HG03066 (cell line): ENCODE measurements around the gene ATP2B2.

Experiments used
- ATAC-seq: cut with Tn5 transposase; IDR thresholded peaks from one replicate; pipeline ENCODE4 v1.9.1; 2021; ENCODE audit warnings: low read depth; ENCODE audit not compliant: unreplicated experiment

The ATP2B2 gene

DNA sequence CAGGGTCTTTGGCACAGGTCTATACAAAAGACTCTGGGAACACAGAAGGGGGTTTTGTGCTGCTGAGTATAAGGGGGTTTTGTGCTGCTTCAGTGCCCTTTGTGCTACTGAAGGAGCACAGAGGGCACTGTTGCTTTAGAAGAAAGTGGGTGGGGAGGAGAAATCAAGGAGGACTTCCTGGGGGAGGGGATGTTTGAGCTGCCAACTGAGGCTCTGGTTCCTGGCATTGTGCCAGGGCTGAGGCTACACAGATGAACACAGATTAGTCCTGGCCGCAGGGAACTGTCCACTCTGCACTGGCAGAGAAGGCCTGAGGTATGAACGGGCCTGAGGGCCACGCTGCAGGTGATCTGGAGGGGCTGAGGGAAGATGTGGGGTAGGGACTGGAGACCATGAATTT, 152.2 kb downstream of the ATP2B2 start:
- ATAC-seq, result no peak

DNA sequence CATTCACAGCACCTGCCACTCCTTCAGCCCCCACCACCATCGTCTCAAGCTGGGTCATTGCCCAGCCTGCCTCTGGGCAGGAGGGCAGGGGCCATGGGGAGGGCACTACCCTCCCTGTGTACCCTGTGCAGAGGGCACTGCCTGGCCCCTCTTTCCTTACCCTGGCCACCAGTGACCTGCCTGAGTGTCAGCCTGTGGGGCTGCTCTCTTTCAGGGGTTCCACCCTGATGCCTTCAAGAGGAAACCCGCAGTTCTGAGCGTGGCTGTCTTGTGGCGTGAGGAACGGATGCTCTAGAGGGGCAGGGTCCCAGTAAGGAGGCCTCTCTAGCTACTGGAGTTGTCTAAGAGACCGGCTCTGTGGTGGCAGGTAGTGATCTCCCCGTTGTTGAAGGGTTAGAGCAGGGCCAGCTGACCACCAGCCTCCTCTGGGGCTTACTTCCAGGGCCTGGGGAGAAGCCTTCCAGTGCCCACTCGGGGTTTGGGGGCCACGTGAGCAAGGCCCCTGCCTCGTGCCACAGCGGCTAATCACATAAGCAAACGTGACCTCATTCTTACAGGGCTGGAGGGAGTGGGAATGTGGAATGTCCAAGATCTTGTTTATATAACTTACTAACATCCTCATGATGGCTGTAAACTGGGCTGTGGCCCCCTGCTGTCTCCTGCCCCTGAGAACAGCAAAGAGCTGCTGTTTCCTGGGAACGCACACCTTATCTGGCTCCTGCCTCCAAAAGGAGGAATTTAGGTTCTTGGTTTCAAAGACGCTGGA, 153.1 kb downstream of the ATP2B2 start:
- ATAC-seq, result no peak

DNA sequence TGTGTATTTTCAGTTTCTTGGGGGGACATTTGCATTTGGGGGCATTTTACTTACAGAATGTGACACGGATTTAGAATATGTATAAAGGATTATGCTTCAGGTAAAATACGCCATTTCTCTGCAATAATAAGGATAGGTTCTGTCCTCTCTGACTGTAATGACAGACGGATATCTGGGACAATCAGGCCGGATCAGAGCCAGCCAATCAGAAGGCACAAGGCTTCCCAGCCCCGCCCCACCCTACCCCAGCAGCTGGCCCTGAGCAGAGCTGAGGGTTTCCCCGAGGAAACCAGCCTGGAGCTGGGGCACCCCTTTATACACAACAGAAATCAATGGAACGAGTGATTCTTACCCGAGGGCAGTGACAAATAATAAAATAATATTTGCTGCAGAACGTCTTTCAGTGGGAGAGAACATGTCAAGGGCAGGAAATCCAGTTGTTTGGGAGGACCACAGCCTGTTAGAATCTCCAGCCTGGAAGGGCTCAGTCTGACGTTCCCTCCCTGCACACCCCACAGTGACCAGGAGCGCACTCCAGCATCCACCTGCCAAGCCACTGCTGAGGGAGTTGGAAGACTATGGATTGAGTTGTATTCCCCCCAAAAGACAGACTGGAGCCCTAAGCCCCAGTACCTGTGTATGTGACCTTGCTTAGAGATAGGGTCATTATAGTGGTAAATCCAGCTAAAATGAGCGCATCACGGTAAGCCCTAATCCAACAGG, 154.2 kb downstream of the ATP2B2 start:
- ATAC-seq, result no peak

- ATAC-seq, result no peak
Measured at GRCh38 chr3:10350324-10350985, 154.9 kb downstream of the ATP2B2 start.

DNA sequence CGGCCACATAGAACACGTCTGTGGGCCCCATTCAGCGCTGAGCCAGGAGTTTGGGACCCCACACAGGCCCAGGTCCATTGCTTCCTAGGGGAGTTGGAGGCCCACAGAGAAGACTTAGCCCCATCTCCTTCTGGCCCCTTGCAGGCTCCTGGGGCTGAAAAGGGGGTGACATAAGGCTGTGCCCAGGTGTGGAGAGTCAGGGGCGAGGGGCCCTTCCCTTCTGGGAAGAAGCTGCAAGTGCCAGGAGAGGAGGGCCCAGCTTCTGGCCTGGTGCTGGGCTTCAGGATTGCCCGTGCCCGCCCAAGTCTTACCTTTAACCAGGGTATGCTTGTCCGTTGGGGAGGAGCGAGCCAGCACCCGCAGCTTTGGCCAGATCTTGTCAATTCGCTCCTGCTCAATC, 155.6 kb downstream of the ATP2B2 start:
- no peak for ATAC-seq

GRCh38 chr3:10348404-10348721, 157.0 kb downstream of the ATP2B2 start:
- no peak for ATAC-seq

- ATAC-seq, result no peak
Measured at GRCh38 chr3:10347648-10348403, 157.6 kb downstream of the ATP2B2 start.

DNA sequence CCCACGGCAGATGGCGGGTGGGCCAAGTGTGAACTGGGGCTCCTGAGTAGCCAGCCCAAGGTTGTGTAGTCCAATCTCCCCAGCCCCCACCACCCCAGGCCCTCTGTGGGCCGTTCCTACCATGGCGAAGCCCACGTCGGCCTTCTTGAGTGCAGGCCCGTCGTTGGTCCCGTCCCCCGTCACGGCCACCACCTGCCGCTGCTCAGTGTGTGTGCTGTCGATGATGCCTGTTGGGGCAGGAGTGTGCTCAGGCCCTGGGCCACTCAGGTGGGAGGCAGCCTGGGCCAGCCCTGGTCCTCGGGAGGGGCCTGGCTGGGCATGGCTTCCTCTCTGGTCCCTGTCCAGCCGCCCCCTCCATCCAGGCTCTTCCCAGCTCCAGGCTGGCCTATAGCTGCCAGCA, 159.5 kb downstream of the ATP2B2 start:
- no peak for ATAC-seq

GRCh38 chr3:10344944-10345575, 160.3 kb downstream of the ATP2B2 start:
- no peak for ATAC-seq

DNA sequence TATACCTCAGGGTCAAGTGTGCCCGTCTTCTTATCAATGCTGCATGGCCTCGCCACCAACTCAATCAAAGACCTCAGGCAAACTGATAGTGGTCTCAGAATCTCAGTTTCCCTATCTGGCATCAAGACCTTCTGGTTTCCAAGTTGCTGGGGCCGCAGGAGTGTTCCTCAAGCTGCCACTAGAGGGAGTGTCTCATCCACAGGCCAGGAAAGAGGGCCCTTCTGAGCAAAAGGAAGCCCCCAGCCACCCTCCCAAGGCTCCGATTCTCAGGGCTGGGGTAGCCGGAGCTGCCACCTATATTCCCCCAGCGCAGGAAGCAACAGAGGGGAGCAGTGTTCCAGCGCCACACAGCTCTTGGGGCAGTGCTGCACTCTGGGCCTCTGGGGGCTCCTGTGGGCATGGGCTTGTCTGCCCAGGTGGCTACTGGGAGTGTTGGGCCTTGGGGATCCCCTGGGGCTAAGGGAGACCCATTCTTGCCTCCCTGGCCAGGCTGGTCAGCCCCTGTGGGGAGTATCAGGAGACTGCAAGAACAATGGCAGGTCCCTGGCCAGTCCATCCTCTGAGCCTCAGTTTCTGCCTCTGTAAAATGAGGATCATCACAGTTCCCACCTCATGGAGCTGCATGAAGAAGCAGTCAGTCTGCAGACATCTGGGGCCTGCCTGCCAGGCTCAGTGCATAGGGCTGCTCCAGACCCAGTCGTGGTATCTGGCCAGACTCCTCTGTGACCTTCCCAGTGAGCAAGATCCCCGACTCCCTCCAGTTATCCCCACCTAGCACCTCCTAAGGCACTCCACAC, 161.0 kb downstream of the ATP2B2 start:
- no peak for ATAC-seq

GRCh38 chr3:10343526-10343925, 161.9 kb downstream of the ATP2B2 start:
- ATAC-seq, result no peak

- no peak for ATAC-seq
Measured at GRCh38 chr3:10342781-10343180, 162.6 kb downstream of the ATP2B2 start.

DNA sequence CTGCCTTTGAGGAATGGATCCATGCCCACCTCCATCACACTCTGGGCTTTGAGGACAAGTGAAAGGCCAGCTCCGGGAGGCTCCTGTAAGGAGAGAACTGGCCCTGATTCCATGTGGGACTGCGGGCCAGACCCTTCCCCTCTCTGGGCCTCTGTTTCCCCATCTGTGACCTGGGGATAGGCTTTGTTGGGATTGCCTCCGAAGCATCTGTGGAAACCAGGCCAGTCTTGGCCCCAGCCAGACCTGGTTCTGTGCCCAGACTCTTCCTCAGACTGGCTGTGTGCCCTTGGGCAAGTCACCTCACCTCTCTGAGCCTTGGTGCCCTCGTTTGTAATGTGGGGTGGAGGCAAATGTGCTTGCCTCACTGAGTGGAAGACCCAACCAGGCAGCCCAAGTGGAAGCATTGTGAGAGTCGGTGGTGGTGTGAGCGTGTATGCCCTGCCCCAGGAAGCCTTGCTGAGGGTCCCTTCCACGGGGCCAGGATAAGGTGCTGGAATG, 163.4 kb downstream of the ATP2B2 start:
- no peak for ATAC-seq

DNA sequence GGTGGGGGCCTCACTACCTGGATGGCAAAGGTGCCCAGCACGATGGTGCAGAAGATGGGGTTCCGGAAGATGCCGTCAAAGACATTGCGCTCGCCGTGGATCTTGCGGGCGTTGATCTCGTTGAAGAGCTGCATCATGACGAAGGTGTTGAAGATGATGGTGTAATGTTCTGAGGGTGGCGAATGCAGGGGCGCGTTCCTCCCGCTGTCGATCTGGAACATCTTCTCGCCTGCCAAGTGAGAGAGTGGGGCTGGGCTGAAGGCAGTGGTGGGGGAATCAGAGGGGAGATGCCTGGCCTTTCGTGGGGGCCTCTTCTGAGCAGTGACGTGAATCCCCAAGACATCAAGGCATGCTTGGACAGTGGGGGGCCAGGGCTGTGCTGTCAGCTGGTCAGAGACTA, 164.9 kb downstream of the ATP2B2 start:
- no peak for ATAC-seq

- no peak for ATAC-seq
Measured at GRCh38 chr3:10340046-10340445, 165.3 kb downstream of the ATP2B2 start.

DNA sequence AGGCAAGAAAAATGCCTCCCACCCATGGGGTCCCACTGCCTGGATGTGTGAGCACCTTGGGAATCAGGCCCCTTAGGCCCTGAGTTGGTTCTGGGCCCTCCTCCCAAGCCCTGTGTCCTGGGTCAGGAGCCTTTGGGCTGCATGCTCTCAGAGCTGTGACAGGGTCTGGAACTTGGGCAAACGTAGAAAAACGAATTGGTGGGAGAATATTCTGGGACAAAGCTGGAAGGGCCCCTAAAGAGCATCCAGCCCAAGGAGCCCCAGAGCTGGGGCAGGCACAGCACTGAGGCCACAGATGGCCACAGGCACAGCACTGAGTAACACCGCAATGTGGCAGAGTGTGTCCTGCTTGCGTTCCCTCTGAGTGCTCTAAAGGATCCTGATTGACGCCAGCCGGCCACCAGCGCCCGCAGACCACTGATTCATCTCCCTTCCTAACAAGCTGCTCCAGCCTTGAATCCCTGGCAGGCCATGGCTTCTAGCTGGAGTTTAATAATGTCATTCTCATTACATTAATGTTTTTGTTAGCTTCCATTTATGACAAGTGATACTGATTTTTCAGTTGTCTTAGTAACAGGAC, 165.9 kb downstream of the ATP2B2 start:
- ATAC-seq, result no peak

GRCh38 chr3:10338591-10339353, 166.6 kb downstream of the ATP2B2 start:
- no peak for ATAC-seq

DNA sequence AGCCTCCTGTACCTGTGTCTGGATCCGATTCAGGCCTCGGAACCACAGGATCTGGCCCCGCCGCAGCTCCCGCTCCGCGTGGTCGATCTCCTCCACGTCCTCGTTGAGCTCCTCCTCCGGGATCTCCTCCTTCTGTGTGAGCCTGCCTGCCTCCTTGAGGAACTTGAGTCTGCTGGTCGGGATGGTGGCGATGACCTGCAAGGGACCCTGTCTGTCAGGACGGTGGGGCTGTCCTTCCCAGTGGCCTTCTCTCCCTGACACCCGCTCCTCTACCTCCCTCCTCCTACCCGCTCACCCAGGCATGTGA, 167.3 kb downstream of the ATP2B2 start:
- no peak for ATAC-seq
